Adrenal gland (tissue), 5 donors: Measurements from ENCODE around the gene EPHB1.

Experiments used
- POLR2A ChIP-seq, 2 donors: fragments of 450-650 bp; IDR thresholded peaks; one replicate each; pipeline ENCODE4 v1.6.1; 2017; ENCODE audit warnings: antibody characterized with exemption in 2 of 2, mild to moderate bottlenecking in 2 of 2, moderate library complexity in 1 of 2
- TF ChIP-seq, protein P1 (sequence below), 6 experiments: fragments of 450-650 bp in 4 of 6; fragments of 200-600 bp in 2 of 6; sonication (generic) in 1 of 6; IDR thresholded peaks; 1 replicate in 5 of 6; 2 replicates in 1 of 6; pipeline versions ENCODE4 v1.5.1 to v1.8.0; 2016 to 2021; ENCODE audit warnings: antibody characterized with exemption in 6 of 6, mild to moderate bottlenecking in 2 of 6, moderate library complexity in 1 of 6
- donor health status: DM: no; HTN: no; CAD: no.

DNA sequence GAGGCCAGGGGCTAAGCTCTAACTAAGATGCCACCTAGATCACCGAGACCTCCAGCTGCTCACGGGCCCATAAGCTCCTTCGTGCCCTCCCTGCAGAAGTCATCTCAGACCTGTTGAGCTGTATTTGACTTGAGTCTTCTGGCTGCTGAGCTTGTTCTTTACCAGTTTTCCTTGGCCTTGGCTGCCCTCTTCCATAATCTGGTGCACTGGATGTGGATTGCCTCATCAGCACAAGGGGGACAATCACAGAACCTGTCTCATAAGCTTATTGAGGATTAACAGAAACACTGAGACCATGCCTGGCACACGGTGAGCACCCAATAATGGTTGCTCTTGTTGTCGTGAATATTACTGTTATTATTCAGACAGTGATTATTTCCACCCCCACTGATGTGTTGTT lies 101.1 kb downstream of the EPHB1 start:
- TF ChIP-seq POLR2A (IDR thresholded peaks at IDR 0.05) = no peak
- TF ChIP-seq, protein P1, sequence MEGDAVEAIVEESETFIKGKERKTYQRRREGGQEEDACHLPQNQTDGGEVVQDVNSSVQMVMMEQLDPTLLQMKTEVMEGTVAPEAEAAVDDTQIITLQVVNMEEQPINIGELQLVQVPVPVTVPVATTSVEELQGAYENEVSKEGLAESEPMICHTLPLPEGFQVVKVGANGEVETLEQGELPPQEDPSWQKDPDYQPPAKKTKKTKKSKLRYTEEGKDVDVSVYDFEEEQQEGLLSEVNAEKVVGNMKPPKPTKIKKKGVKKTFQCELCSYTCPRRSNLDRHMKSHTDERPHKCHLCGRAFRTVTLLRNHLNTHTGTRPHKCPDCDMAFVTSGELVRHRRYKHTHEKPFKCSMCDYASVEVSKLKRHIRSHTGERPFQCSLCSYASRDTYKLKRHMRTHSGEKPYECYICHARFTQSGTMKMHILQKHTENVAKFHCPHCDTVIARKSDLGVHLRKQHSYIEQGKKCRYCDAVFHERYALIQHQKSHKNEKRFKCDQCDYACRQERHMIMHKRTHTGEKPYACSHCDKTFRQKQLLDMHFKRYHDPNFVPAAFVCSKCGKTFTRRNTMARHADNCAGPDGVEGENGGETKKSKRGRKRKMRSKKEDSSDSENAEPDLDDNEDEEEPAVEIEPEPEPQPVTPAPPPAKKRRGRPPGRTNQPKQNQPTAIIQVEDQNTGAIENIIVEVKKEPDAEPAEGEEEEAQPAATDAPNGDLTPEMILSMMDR (IDR thresholded peaks at IDR 0.05) = no peak
